Lower leg skin (tissue), 3 donors: Measurements from ENCODE around the gene ZNF618.

Experiments
- CTCF ChIP-seq, 3 donors: fragments of 450-650 bp; IDR thresholded peaks; one replicate each; pipeline ENCODE4 v1.5.1; 2016; ENCODE audit warnings: antibody characterized with exemption in 3 of 3, mild to moderate bottlenecking in 3 of 3, moderate library complexity in 2 of 3
- POLR2A ChIP-seq, 2 donors: fragments of 450-650 bp; IDR thresholded peaks; one replicate each; pipeline ENCODE4 v1.6.1; 2016 to 2017; ENCODE audit warnings: antibody characterized with exemption in 2 of 2, mild to moderate bottlenecking in 1 of 2, moderate library complexity in 1 of 2

GRCh38 chr9:114096866-114097612, 220.9 kb downstream of the ZNF618 start:
- TF ChIP-seq POLR2A (IDR thresholded peaks at IDR 0.05), result no peak
- TF ChIP-seq CTCF (IDR thresholded peaks at IDR 0.05), result no peak
